Measurements from ENCODE around the gene TNFAIP8.

- TF ChIP-seq CTCF (conservative IDR thresholded peaks at IDR 0.05 in 1 of 2, IDR thresholded peaks at IDR 0.05 in 1 of 2; ENCODE audit: low read depth in 1 of 2, low read length in 2 of 2) (peak; percentile 85 to 93), EZH2 (IDR thresholded peaks at IDR 0.05; ENCODE audit: low read length, missing control alignments) (no peak)
Measured at GRCh38 chr5:119411361-119412278, 55.8 kb downstream of the TNFAIP8 start.
